HG03139 (cell line): Measurements from ENCODE around the gene BCAR1.
"Not testable (repeated sequence)": the region's sequence is repeated elsewhere in the genome, so short reads cannot be mapped to it uniquely, and the experiment has no call there.

Experiments used
- ATAC-seq: cut with Tn5 transposase; IDR thresholded peaks from one replicate; pipeline ENCODE4 v1.9.1; 2021; ENCODE audit not compliant: unreplicated experiment

BCAR1 gene

DNA sequence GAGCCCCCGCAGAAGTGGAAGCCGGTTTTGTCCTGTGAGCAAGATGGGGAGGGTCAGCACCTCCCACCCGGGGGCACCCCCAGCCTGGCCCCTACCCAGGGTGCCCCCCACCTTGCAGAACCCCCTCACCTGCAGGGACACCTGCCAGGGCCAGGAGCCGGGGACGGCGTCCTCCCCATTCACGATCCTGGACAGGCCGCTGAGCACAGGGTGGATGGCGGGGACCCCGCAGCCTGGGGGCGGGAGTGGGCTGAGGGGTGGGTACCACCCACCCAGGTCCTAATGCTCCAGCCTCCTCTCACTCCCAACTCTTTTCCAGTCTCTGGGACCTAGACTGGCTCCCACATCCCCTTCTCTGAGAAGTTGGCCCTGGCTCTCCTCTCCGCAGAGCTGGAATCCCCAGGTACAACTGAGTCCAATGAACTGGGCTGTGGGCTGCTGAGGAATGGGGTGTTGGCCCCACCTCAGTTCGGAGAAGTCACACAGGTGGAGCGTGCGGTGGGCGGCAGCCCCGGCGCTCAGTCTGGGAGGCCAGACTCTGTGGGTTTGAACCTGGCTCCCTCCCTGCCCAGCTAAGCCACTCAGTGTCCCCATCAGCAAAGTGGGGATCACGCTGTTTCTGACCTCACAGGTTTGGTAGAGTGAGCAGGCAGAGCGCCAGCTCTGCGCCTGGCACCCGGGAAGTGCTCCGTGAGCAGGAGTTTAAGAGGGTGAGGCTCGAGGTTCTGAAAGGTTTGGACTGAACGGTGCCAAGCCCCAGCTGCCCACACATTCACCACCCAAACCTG is 45.3 kb downstream of the BCAR1 start:
- not testable (repeated sequence) for ATAC-seq

DNA sequence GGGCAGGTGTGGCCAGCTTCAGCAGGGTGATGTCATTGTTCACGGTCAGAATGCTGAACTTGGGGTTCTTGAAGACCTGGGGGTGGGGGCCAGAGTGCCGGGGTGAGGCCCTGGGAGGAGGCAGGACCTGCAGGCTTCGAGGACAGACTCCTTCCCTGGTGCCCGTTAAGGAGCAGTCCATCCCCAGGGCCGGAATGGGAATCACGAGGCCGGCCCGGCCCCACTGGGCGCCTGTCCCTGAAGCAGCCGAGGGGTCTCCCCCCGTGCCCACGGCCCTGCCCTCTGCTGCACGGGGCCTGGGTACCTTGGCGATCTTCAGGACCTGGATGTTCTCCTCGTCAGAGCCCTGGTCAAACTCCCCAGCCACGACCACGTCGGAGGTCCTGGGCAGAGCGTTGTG is 46.0 kb downstream of the BCAR1 start:
- not testable (repeated sequence) for ATAC-seq

DNA sequence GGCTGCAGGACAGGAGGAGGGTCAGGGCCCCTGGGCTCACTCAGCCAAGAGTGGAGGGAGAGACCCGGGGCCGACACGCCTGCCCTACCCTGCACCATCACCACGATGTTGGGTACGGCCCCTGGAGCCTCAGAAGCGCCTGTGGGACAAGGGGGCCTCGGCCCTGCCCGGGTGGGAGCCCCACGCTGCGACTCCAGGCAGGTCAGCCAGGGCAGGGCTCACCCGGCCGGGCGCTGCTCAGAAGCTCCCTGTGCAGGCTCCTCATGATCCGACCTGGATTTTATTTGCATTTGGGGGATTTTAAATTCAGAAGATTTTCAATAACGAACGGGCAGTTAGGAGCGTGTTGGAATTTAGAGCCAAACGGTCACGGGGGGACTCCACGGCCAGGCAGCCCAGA is 46.5 kb downstream of the BCAR1 start:
- not testable (repeated sequence) for ATAC-seq

DNA sequence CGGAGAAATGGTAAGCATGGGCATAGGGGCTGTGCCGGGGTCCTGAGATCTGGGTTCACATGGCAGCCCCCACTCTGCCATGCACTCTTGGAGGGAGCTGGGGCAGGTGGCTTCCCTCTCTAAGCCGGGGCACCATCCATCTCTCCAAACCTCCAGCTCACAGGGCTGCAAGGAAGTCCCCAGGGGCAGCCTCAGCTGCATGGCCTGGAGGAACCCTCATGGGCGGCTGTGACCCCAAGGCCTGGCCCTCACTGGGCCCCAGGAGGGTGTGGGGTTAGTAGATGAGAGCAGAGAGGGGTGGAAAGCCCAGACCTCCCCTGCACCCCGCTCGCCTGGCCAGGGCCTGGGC is 47.0 kb downstream of the BCAR1 start:
- no peak for ATAC-seq

DNA sequence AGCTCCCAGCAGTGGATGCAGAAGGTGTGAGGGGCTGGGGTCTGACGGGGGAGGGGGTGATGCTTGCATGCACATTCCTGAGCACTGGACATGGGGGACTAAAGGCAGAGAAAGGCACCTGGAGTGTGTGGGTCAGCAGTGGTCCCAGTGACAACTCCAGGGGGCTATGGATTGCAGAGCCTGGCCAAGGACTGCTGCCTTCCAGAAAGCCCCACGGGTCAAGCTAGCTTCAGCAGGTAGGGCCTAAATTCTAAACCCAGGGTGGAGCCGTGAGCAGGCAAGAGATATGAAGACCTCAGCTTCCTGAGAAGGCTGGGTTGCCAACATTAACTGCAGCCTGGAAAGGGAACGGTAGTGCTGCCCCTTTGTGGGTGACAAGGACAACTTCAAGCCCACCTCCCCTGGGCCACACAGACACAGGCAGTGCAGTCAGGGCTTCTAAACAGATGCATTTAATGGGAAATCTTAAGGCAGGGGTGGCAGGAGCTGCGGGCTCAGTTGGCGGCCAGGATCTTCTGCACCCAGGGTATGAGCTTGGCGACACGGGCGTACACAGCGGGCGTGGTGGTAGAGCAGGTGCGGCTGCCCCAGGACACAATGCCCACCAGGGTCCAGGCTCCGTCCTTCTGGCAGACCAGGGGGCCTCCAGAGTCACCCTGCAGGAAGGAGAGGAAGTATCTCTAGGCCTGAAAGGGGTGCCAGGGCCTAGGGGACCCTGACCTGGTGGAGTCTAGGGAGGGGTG is 47.6 kb downstream of the BCAR1 start:
- no peak for ATAC-seq

DNA sequence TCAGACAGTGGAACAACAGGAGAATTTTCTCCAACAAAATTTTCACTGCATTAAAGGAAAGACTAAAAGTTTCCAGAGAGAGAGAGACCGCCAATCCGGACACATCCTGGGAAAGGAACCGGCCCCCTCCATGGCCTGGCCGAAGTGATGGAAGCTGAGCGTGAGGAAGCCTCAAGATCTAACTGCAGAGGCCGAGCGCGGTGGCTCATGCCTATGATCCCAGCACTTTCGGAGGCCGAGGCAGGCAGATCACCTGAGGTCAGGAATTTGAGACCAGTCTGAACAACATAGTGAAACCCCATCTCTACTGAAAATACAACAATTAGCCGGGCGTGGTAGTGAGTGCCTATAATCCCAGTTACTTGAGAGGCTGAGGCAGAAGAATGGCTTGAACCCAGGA is 48.3 kb downstream of the BCAR1 start:
- ATAC-seq, result no peak

DNA sequence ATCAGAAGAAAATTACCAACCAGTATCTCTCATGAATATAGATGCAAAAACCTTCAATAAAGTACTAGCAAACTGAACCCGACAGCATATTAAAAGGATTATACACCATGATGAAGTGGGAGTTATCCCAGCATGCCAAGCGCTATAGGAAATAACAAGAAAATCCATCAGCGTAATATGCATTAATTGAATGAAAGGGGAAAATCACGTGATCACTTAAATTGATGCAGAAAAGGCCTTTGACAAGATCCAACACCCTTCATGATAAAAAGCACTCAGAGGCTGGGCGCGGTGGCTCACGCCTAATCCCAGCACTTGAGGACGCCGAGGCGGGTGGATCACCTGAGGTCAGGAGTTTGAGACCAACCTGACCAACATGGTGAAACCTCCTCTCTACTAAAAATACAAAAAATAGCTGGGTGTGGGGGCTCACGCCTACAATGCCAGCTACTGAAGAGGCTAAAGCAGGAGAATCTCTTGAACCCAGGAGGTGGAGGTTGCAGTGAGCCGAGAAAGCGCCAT is 49.3 kb downstream of the BCAR1 start:
- ATAC-seq, result no peak

DNA sequence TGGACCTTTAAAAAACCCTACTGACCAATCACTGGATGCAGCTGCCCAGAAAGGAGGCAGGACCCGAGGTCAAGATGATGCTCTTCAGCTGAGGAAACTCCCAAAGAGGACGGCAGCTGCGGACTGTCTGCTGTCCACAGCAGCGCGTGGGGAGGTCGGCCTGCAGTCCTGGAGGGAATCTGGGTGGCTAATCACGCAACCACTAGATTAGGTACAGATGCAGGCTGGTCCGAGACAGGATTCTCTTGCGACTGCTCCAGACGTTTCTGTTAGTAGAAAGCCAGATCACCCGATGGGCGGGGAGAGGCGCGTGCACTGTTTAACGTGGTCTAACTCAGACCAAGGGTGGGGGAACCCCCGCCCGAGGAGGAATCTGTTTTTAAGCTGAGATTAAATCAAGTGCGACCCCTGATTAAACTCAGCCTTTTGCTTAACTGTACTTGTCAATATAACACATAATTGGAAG is 53.3 kb downstream of the BCAR1 start:
- no peak for ATAC-seq

DNA sequence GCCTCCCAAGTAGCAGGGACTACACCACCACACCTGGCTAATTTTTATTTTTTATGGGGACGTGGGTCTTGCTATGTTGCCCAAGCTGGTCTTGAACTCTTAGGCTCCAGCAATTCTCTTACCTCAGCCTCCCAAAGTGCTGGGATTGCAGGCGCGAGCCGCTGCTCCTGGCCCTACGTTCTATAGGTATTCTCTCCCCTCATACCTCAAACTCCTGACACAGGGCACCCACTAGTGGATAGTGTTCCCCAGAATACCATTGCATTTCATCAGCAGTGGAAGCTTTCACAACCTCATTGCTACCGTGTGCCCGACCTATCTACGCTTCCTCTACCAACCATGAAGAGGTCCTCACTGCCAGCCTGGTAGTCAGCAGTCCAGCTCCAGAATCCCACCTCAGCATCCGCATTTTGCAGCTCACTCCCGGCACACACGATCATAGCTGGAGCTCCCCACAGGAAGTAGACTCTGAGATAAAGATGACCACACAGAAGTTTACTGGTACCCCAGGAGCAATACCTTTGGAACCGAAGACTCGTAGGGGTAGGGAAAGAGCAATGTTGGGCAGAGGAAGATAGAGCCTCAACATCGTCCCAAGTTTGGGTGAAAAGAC is 53.8 kb downstream of the BCAR1 start:
- ATAC-seq, result no peak

DNA sequence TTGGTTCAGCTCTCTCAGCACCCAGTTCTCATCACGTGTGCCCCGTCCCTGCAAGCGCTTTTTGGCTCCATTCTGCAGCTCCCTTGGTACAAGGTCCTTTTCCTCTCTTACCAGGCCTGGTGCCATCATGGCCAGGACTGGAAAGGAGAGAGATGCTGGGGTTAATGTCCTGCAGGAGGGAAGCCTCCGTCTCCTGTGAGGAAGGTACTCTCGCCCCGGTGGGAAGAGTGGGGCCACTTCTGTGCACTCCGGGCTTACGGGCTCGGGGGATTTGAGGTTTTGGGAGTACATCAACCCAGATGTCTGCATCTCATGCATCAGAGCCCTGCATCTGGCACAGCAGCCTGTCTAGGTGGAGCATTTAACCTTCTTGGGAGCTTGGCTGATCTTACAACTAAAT is 54.6 kb downstream of the BCAR1 start:
- ATAC-seq, result no peak

DNA sequence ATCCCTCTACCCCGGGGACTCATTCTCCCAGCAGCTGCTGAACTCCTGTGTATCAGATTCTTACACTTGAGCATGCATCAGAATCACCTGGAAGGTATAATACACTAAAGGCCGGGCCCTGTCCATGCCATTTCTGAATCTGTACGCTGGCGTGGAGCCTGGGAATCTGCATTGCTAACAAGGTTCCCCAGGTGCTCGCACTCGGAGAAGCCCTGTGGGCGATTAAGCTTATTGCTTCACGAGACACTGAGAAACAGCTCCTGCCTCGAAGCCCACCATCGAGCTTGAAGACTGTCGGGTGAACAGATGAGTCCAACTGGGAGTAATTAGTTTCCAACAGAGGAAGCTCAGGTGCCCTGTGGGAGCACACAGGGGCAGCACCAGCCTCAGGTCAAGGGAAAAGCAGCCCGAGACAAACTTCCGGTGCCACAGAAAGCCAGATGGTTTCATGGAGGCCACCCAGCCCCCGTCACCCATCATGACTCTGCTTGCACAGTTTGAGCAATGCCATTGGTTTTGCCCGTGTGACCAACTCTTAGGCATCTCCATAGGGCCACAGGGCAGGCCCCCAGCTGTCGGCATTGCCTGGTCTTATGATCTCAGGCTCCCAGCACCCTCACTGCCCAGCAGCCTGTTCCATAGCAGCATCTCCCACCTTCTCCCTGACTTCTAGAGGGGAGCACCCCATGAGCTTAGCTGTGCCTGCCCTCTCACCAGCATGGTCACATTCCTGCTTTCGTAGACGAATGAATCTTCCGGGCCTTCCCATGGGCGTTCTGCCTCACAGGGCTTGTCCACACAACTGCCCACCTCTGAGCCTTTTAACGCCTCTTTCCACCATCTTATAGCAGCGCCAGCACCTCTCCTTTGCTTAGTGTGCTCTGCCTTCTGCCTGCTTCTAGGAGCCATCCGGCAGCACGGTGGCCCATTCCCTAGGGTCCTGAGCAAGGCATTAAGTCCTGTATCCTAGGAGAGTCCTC is 55.3 kb downstream of the BCAR1 start:
- no peak for ATAC-seq

DNA sequence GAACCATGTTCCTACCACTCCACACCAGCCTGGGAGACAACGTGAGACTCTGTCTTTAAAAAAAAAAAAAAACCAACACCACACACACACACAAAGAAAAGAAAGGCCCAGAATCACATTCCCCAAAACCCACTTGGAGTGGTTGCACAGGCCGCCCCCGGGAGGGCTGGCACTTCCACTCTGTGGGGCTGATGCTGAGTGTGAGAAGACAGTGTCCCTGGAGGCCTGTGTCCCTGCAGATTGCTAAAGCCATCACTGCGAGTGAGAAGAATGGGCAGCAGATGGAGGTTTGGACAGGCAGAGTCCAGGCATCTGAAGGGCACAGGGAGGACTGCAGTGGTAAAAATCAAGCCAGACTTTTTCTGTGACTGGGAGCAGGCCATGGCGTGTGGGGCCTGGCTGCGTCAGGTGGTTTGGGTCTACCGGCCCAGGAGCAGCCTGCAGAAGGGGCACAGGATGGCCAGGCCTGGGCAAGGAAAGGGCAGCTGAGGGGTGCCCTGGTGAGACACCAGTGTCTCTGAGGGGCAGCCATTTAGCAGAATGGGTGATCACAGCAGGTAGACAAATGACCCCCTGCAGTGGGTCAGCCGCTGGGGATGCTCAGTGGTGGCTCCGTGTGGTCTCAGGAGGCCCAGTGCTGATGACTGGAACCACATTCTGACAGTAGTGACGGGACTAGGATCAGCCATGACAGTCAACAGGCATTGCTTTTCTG is 57.5 kb downstream of the BCAR1 start:
- no peak for ATAC-seq

DNA sequence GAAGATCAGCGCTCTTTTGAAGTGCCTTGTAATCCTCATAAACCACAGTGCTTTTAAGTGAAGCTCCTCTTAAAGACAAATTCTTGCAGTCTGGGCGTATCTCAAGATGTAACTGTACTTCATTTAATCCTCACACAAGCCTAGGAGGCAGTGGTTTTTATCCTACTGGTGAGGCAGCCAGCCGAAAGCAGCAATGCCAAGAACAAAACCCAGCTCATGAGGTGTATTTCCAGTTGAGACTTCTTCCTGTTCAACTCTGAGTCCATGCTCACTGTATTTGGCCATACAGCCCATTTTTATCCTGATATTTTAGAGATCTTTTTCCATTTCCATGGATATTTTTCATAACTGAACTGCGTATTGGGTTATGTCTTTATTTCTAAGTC is 58.2 kb downstream of the BCAR1 start:
- ATAC-seq, result no peak

DNA sequence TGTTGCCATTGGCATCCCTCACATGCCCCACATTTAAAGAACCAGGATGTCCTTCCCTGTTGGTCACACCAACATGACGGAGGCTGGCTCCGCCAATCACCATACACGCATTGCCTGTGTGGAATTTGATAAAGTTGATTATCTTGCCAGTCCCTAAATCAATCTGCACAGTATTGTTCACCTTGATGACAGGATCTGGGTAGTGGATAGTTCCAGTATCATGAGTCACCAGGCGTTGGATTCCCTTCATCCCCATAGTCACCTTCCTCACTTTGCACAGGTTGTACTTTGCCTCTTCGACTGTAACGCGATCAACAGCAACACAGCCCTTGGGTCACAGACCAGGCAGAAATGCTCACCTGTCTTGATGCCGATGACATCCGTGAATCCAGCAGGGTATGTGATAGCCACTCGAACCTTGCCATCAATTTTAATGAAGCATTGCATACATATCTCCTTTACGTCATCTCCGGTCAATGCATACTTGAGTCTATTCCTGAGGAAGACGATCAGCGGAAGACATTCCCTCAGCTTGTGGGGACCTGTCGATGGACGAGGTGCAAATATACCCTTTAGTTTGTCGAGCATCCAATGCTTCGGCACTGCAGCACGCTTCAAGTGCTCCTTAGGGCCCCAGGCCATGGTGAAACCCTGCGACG is 58.7 kb downstream of the BCAR1 start:
- no peak for ATAC-seq

DNA sequence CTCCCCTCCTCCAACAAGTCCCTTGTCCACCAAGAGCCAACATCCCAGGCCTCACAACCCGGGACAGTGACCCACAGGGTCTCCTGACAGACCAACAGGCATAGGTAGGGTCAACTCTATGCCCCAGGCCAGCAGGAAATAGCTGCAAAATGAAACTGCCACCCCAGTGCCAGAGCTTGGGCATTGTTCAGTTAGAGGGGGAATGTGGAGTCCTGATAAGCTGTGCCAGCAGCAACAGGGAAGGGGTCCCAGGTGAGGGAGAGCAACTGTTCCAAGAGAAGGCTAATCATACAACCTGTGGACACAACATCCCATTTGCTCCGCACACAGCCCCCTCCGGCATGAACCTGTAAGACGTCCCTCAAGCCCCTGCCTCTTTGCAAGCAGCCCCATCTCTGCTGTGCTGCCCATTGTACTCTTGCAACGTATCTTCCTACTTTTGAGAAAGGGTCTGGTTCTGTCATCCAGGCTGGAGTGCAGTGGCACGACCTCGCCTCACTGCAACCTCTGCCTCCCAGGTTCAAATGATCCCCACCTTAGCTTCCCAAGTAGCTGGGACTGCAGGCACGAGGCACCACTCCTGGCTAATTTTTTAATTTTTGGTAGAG is 61.7 kb downstream of the BCAR1 start:
- ATAC-seq, result no peak

DNA sequence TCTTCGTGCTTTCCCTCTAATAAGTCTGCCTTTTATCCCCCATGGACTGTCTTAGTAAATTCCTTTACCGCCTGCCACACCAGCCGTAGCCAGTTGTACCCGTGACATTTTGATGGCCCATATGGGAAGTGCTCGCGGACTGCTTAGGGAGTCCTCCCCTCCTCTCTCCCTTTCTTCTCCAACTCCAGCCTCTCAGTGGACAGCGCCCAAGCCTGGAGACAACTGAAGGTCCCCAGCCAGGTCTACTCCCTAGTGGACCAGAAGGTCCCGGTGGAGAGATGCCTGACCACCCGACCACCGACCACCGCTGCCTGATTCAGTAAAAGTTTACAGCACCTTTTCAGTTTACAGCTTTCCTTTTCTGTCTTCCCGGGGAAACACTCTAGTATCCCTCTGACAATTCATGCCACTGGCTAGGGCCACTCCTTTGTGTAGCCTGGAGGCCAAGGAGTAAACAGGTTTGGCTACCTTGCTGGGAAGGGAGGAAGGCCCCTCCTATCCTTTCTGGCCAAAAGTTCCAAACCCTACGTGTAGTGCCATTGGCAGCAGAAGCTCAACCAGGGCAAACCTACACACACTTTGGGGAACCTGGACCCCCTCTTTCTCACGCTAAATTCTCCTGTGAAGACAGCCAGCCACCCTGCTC is 62.5 kb downstream of the BCAR1 start:
- ATAC-seq, result no peak

DNA sequence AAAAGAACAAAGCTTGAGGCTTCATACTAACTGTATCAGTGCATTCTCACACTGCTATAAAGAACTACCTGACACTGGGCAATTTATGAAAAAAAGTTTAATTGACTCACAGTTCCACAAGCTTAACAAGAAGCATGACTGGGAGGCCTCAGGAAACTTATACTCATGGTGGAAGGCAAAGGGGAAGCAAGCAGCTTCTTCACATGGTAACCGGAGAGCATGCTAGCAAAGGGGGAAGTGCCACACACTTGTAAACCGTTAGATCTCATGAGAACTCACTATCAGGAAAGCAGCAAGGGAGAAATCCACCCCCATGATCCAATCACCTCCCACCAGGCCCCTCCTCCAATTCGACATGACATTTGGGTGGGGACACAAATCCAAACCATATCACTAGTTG is 69.8 kb downstream of the BCAR1 start:
- no peak for ATAC-seq

DNA sequence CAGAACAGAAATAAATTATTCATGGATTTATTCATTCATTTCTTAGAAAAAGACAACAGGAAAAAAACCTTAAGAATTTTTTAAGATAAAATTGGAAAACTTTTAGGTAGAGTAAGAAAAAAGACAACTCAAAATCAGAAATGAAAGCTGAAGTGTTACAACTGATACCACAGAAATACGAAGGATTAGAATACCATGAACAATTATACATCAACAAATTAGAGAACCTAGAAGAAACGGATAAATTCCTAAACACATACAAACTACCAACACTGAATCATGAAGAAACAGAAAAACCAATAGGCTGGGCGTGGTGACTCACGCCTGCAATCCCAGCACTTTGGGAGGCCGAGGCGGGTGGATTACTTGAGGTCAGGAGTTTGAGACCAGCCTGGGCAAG is 72.2 kb downstream of the BCAR1 start:
- no peak for ATAC-seq
